ENCODE results near the gene B3GLCT.

DNA sequence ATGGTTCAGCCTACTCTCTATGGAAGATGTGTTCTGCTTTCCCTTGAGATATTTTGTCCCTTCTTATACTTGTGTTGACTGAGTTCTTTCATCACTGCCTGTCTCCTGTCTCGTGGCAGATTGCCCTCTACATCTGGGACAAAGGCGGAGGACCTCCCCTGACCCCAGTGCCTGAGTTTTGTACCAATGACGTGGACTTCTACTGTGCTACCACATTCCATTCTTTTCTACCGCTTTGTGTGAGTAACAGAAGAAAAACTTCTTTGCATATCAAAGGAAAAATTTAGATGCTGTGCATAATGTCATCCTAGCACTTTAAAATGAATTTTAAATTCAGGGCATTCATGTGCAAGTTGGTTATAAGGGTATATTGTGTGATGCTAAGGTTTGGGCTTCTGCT, 74.6 kb downstream of the B3GLCT start:
- TF ChIP-seq GATA2 (IDR thresholded peaks at IDR 0.05; ENCODE audit: low read depth, low read length) = no peak
- no peak for TF ChIP-seq GATA3 (IDR thresholded peaks at IDR 0.05; ENCODE audit: low read depth, low read length)

Measured in SH-SY5Y (cell line).